OCI-M1 (cell line): ENCODE data around the gene DHX35.

Experiments used
- DNase-seq: peaks from one replicate; lab custom pipeline; 2025; lab: John Stamatoyannopoulos, UW

The DHX35 gene

GRCh38 chr20:38962044-38962927 lies at the start of gene DHX35:
Gene DHX35, plus strand, starts transcription at chr20:38962344. Its CDS starts 24 bp downstream, at chr20:38962368.
- DNase-seq, result peak; percentile 99

- no peak for DNase-seq
Measured at GRCh38 chr20:38915355-38915754, 46.8 kb upstream of the DHX35 start.

GRCh38 chr20:38917657-38918056 lies 44.5 kb upstream of the DHX35 start:
- no peak for DNase-seq

- no peak for DNase-seq
Measured at GRCh38 chr20:38918172-38918571, 44.0 kb upstream of the DHX35 start.

- DNase-seq, result no peak
Measured at GRCh38 chr20:38919683-38920082, 42.5 kb upstream of the DHX35 start.

- DNase-seq, result no peak
Measured at GRCh38 chr20:38920411-38920810, 41.7 kb upstream of the DHX35 start.

GRCh38 chr20:38920851-38921250 lies 41.3 kb upstream of the DHX35 start:
- no peak for DNase-seq

- no peak for DNase-seq
Measured at GRCh38 chr20:38924718-38925117, 37.4 kb upstream of the DHX35 start.

GRCh38 chr20:38926142-38926933 lies 35.8 kb upstream of the DHX35 start, which contains the start of gene FAM83D:
Gene FAM83D, plus strand, starts transcription at chr20:38926417. Its CDS starts 26 bp downstream, at chr20:38926443.
- DNase-seq, result peak; percentile 100

- peak; percentile 9 for DNase-seq
Measured at GRCh38 chr20:38926934-38927616, 35.1 kb upstream of the DHX35 start.

GRCh38 chr20:38927902-38928578 lies 34.1 kb upstream of the DHX35 start:
- DNase-seq, result peak; percentile 32

- DNase-seq, result no peak
Measured at GRCh38 chr20:38930242-38930569, 31.9 kb upstream of the DHX35 start.

GRCh38 chr20:38931984-38932383 lies 30.2 kb upstream of the DHX35 start:
- no peak for DNase-seq

- DNase-seq, result no peak
Measured at GRCh38 chr20:38932457-38933120, 29.6 kb upstream of the DHX35 start.

- no peak for DNase-seq
Measured at GRCh38 chr20:38934530-38934929, 27.6 kb upstream of the DHX35 start.

GRCh38 chr20:38935285-38935684 lies 26.9 kb upstream of the DHX35 start:
- DNase-seq, result peak; percentile 58

- DNase-seq, result no peak
Measured at GRCh38 chr20:38935967-38936407, 26.2 kb upstream of the DHX35 start.

- DNase-seq, result no peak
Measured at GRCh38 chr20:38937000-38937399, 25.1 kb upstream of the DHX35 start.

GRCh38 chr20:38937978-38938473 lies 24.1 kb upstream of the DHX35 start:
- no peak for DNase-seq

- no peak for DNase-seq
Measured at GRCh38 chr20:38939686-38940085, 22.5 kb upstream of the DHX35 start.

GRCh38 chr20:38940644-38941043 lies 21.5 kb upstream of the DHX35 start:
- no peak for DNase-seq
